OCI-LY7 (cell line): Measurements from ENCODE around the gene IL37. TPM values are rescaled to one million over a fixed set of nuclear protein-coding genes. Genes with fewer than 3 reads are reported as not detected.

Experiments used
- BruUV-seq: library from RNA; stranded (reverse); fragments of 400-500 nt; replicated peaks from 2 replicates; lab custom pipeline; 2021; lab: Mats Ljungman, UMichigan
- CTCF ChIA-PET: fragments of 300-600 bp; sonication (Branson Sonifier 250); formaldehyde crosslinking; loops from one replicate; lab custom pipeline; 2022; ENCODE audit warnings: antibody characterized with exemption; ENCODE audit not compliant: unreplicated experiment; lab: Charles Lee
- POLR2A ChIA-PET: fragments of 300-600 bp; sonication (Branson Sonifier 250); formaldehyde crosslinking; loops from one replicate; lab custom pipeline; 2022; ENCODE audit warnings: antibody characterized with exemption; lab: Charles Lee
- DNase-seq: peaks from one replicate; pipeline ENCODE4 v3.0.0-alpha.2; 2015; ENCODE audit warnings: low spot score
- H2AFZ ChIP-seq: fragments of 200-600 bp; sonication (generic), shearing (Covaris generic); 2 replicates; pipeline ENCODE4 v1.6.1; 2014; ENCODE audit warnings: mild to moderate bottlenecking, antibody characterized with exemption, low read length, moderate library complexity
- H3K27ac ChIP-seq: fragments of 200-600 bp; sonication (generic); 2 replicates; pipeline ENCODE4 v1.5.1; 2014; ENCODE audit warnings: mixed run types, low read depth, mild to moderate bottlenecking, moderate library complexity, low read length, inconsistent platforms; ENCODE audit not compliant: poor library complexity, severe bottlenecking
- H3K36me3 ChIP-seq: fragments of 200-600 bp; sonication (generic); 2 replicates; pipeline ENCODE4 v1.6.1; 2014; ENCODE audit warnings: mild to moderate bottlenecking, antibody characterized with exemption, low read length, moderate library complexity, mixed read lengths; ENCODE audit not compliant: insufficient read depth
- H3K4me1 ChIP-seq: fragments of 200-600 bp; sonication (generic); 2 replicates; pipeline ENCODE4 v1.5.1; 2014; ENCODE audit warnings: mild to moderate bottlenecking, low read length; ENCODE audit not compliant: insufficient read depth, poor library complexity, severe bottlenecking
- H3K4me2 ChIP-seq: fragments of 200-600 bp; sonication (generic); 2 replicates; pipeline ENCODE4 v1.6.1; 2014; ENCODE audit warnings: mild to moderate bottlenecking, low read length
- H3K4me3 ChIP-seq: fragments of 200-600 bp; sonication (generic); 2 replicates; pipeline ENCODE4 v1.5.1; 2014; ENCODE audit warnings: mild to moderate bottlenecking, low read depth, low read length; ENCODE audit not compliant: poor library complexity, severe bottlenecking
- H3K79me2 ChIP-seq: fragments of 200-600 bp; sonication (generic); 2 replicates; pipeline ENCODE4 v1.6.1; 2016; ENCODE audit warnings: low read depth, mild to moderate bottlenecking, low read length, moderate library complexity, mixed read lengths; ENCODE audit not compliant: insufficient read depth
- H3K9me2 ChIP-seq: fragments of 200-600 bp; sonication (generic); 2 replicates; pipeline ENCODE4 v1.6.1; 2016; ENCODE audit warnings: mild to moderate bottlenecking, low read length, mixed read lengths; ENCODE audit not compliant: insufficient read depth
- H3K9me3 ChIP-seq: fragments of 200-600 bp; sonication (generic); 2 replicates; pipeline ENCODE4 v1.6.1; 2014; ENCODE audit warnings: mild to moderate bottlenecking, mixed run types, low read length, mixed read lengths
- H4K20me1 ChIP-seq: fragments of 200-600 bp; sonication (generic); 2 replicates; pipeline ENCODE4 v1.6.1; 2014; ENCODE audit warnings: mild to moderate bottlenecking, antibody characterized with exemption, low read length, moderate library complexity, mixed read lengths; ENCODE audit not compliant: insufficient read depth
- CTCF ChIP-seq: fragments of 200-600 bp; sonication (generic); conservative IDR thresholded peaks from 2 replicates; pipeline ENCODE4 v1.5.1; 2014; ENCODE audit warnings: mild to moderate bottlenecking, antibody characterized with exemption, low read length, moderate library complexity, mixed read lengths
- EZH2phosphoT487 ChIP-seq: fragments of 200-600 bp; sonication (generic); IDR thresholded peaks from 2 replicates; pipeline ENCODE4 v1.6.1; 2018; ENCODE audit warnings: low read depth, borderline replicate concordance, mild to moderate bottlenecking, mixed run types, antibody characterized with exemption, low read length, moderate library complexity, mixed read lengths
- intact Hi-C: fragments of 100-400 bp; cut with micrococcal nuclease; formaldehyde crosslinking; loops from one replicate; pipeline ENCODE4 v1.10.0; 2022; ENCODE audit not compliant: unreplicated experiment
- total RNA-seq, 2 experiments: library from RNA; depleted of rRNA in 1 of 2; stranded (reverse); fragments of >200 nt in 1 of 2; shearing (Covaris generic) in 1 of 2; gene quantifications; 2 replicates each; pipeline ENCODE4 v1.2.3, GENCODE V29; 2014 to 2022

The IL37 gene
- total RNA-seq, 2 experiments from 2014 or later: not detected

- BruUV-seq: no TSS peak
- POLR2A ChIA-PET: no interaction called here
Observed at GRCh38 chr2:112876971-112877361, 34.0 kb upstream of the IL37 start.

GRCh38 chr2:112877423-112877822, 33.5 kb upstream of the IL37 start:
- Histone ChIP-seq H3K36me3 (no peaks in the 10 kb centered on the region), H3K9me2 (no peaks in the 10 kb centered on the region), H3K27ac (no peak overlapping the region), H3K9me3 (no peaks in the 10 kb centered on the region), H2AFZ (no peak overlapping the region), H3K4me1 (peaks cover 26% of the 10 kb centered on the region), H3K79me2 (no peaks in the 10 kb centered on the region), H3K4me2 (no peak overlapping the region), H3K4me3 (no peak overlapping the region), H4K20me1 (no peaks in the 10 kb centered on the region)
- BruUV-seq: no TSS peak
- POLR2A ChIA-PET: no interaction called here
- CTCF ChIA-PET: no interaction called here
- no peak for DNase-seq
- intact Hi-C loops: no loop called here
- TF ChIP-seq EZH2phosphoT487 (no peak), CTCF (no peak)

More at GRCh38 chr2:112876971-112877361, 34.0 kb upstream of the IL37 start:
- Histone ChIP-seq H3K4me2 (no peak overlapping the region), H2AFZ (no peak overlapping the region), H3K36me3 (no peaks in the 10 kb centered on the region), H3K4me3 (no peak overlapping the region), H3K27ac (no peak overlapping the region), H3K79me2 (no peaks in the 10 kb centered on the region), H3K9me2 (no peaks in the 10 kb centered on the region), H3K9me3 (no peaks in the 10 kb centered on the region), H3K4me1 (peaks cover 26% of the 10 kb centered on the region), H4K20me1 (no peaks in the 10 kb centered on the region)
- intact Hi-C loops: no loop called here
- DNase-seq: no peak
- CTCF ChIA-PET: no interaction called here
- no peak for TF ChIP-seq CTCF
- TF ChIP-seq EZH2phosphoT487: no peak

GRCh38 chr2:112879491-112880041, 31.4 kb upstream of the IL37 start:
- peak overlapping the region; percentile 7 for H3K27ac ChIP-seq
- ChIA-PET POLR2A (interaction anchor here (0.6 kb wide), 1 partner anchor 20 kb away, joined by 3 read pairs; no protein-coding TSS in a partner anchor), CTCF (interaction anchor here (0.7 kb wide), 1 partner anchor 130 kb away, joined by 3 read pairs; no protein-coding TSS in a partner anchor)
- H3K4me3 ChIP-seq: peak overlapping the region; percentile 18
- DNase-seq: peak; percentile 60
- H3K36me3 ChIP-seq: no peaks in the 10 kb centered on the region
- no peaks in the 10 kb centered on the region for H4K20me1 ChIP-seq
- H3K9me3 ChIP-seq: no peaks in the 10 kb centered on the region
- no peaks in the 10 kb centered on the region for H3K79me2 ChIP-seq
- peak overlapping the region; percentile 82 for H2AFZ ChIP-seq
- BruUV-seq: no TSS peak
- H3K9me2 ChIP-seq: no peaks in the 10 kb centered on the region
- intact Hi-C loops: no loop called here
- TF ChIP-seq CTCF (no peak), EZH2phosphoT487 (no peak)
- H3K4me1 ChIP-seq: peaks cover 26% of the 10 kb centered on the region
- H3K4me2 ChIP-seq: peak overlapping the region; percentile 56
